Measurements from ENCODE around the gene CARMIL1. TPM values are rescaled to one million over a fixed set of nuclear protein-coding genes. Genes with fewer than 3 reads are reported as not detected.
"Not testable (repeated sequence)": the region's sequence is repeated elsewhere in the genome, so short reads cannot be mapped to it uniquely, and the experiment has no call there.

The CARMIL1 gene
- total RNA-seq, 1 experiment from 2014 or later: 5.6 TPM

GRCh38 chr6:25369036-25369432 lies 89.9 kb downstream of the CARMIL1 start:
- DNase-seq (ENCODE audit: low read depth): no peak

GRCh38 chr6:25369433-25370177 lies 90.4 kb downstream of the CARMIL1 start:
- DNase-seq (ENCODE audit: low read depth): peak; percentile 83

- DNase-seq (ENCODE audit: low read depth): no peak
Observed at GRCh38 chr6:25370178-25371036, 91.2 kb downstream of the CARMIL1 start.

GRCh38 chr6:25371037-25371347 lies 91.8 kb downstream of the CARMIL1 start:
- DNase-seq (ENCODE audit: low read depth): no peak

GRCh38 chr6:25375125-25375524 lies 96.0 kb downstream of the CARMIL1 start:
- no peak for DNase-seq (ENCODE audit: low read depth)

- no peak for DNase-seq (ENCODE audit: low read depth)
Observed at GRCh38 chr6:25377664-25378063, 98.5 kb downstream of the CARMIL1 start.

GRCh38 chr6:25381077-25381476 lies 101.9 kb downstream of the CARMIL1 start:
- no peak for DNase-seq (ENCODE audit: low read depth)

- not testable (repeated sequence) for DNase-seq (ENCODE audit: low read depth)
Observed at GRCh38 chr6:25382476-25382875, 103.3 kb downstream of the CARMIL1 start.

GRCh38 chr6:25384234-25384633 lies 105.1 kb downstream of the CARMIL1 start:
- no peak for DNase-seq (ENCODE audit: low read depth)

GRCh38 chr6:25384967-25385366 lies 105.8 kb downstream of the CARMIL1 start:
- no peak for DNase-seq (ENCODE audit: low read depth)

- DNase-seq (ENCODE audit: low read depth): no peak
Observed at GRCh38 chr6:25387483-25387882, 108.3 kb downstream of the CARMIL1 start.

- no peak for DNase-seq (ENCODE audit: low read depth)
Observed at GRCh38 chr6:25387911-25388310, 108.7 kb downstream of the CARMIL1 start.

GRCh38 chr6:25388776-25389175 lies 109.6 kb downstream of the CARMIL1 start:
- DNase-seq (ENCODE audit: low read depth): no peak

GRCh38 chr6:25389471-25389870 lies 110.3 kb downstream of the CARMIL1 start:
- peak; percentile 61 for DNase-seq (ENCODE audit: low read depth)

GRCh38 chr6:25392372-25392771 lies 113.2 kb downstream of the CARMIL1 start:
- no peak for DNase-seq (ENCODE audit: low read depth)

GRCh38 chr6:25395731-25396130 lies 116.6 kb downstream of the CARMIL1 start:
- DNase-seq (ENCODE audit: low read depth): no peak

- DNase-seq (ENCODE audit: low read depth): no peak
Observed at GRCh38 chr6:25397406-25397805, 118.2 kb downstream of the CARMIL1 start.

- no peak for DNase-seq (ENCODE audit: low read depth)
Observed at GRCh38 chr6:25399885-25400284, 120.7 kb downstream of the CARMIL1 start.

GRCh38 chr6:25401711-25402110 lies 122.5 kb downstream of the CARMIL1 start:
- no peak for DNase-seq (ENCODE audit: low read depth)

- no peak for DNase-seq (ENCODE audit: low read depth)
Observed at GRCh38 chr6:25402125-25402524, 123.0 kb downstream of the CARMIL1 start.

GRCh38 chr6:25403150-25403549 lies 124.0 kb downstream of the CARMIL1 start:
- DNase-seq (ENCODE audit: low read depth): no peak

GRCh38 chr6:25404091-25404490 lies 124.9 kb downstream of the CARMIL1 start:
- DNase-seq (ENCODE audit: low read depth): no peak

- DNase-seq (ENCODE audit: low read depth): no peak
Observed at GRCh38 chr6:25404693-25405169, 125.6 kb downstream of the CARMIL1 start.

Data from LHCN-M2 (cell line).